Urothelium cell line (cell line): ENCODE results near the gene NAV2.

ENCODE experiments used
- DNase-seq: peaks from one replicate; pipeline ENCODE4 v3.0.0; 2011; ENCODE audit warnings: low spot score, mixed read lengths
- FAIRE-seq: peaks from 2 replicates; lab custom pipeline; 2011; peaks lifted over from hg19 to GRCh38; lab: Jason Lieb, UNC

The NAV2 gene

GRCh38 chr11:19714387-19715363 lies 2.0 kb downstream of the NAV2 start:
- DNase-seq (peak; percentile 35), FAIRE-seq (no peak)

GRCh38 chr11:19715373-19715772 lies 2.7 kb downstream of the NAV2 start:
- peak; percentile 36 for DNase-seq
- FAIRE-seq, result no peak

DNA sequence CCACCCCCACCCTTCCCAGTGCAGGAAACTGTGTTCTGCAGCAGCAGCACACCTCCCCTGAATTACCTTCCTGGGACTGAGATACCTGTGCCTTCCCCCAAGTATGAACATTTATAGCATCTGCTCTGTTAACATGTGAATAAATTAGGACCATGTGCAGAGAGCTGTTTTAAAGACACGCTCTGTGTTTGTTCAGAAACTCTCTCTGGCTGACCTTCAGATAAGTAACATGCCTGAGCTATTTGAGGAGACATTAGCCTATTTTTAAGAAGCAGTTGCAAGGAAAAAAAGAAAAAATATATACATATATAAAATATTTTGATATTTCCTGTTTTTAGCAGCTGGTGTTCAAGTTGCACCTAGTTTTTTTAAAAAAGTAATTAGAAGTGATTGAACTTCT lies 5.4 kb downstream of the NAV2 start:
- DNase-seq, result no peak
- no peak for FAIRE-seq

GRCh38 chr11:19718951-19719350 lies 6.3 kb downstream of the NAV2 start:
- DNase-seq (no peak), FAIRE-seq (no peak)

DNA sequence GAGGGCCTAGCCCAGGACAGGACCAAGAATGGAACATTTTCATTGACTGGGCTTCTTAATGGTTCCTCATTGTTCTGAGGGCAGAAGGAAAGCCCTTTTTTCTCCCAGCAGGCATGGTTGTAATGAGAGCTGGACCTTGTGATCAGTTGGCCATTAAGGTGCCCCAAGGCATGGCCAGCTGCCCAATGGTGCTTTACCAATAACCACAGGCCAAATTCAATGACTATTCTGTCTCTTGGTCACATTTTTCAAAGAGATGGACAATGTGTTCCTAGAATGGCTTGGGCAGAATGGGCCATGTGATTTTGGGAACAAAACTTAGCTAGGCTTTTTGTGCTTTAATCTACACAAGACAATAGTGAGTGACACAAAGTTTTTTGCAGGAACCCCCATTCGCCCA lies 7.3 kb downstream of the NAV2 start:
- no peak for DNase-seq

GRCh38 chr11:19721176-19721575 lies 8.5 kb downstream of the NAV2 start:
- no peak for FAIRE-seq
- DNase-seq, result no peak

More for the DNA sequence above, 7.3 kb downstream of the NAV2 start:
- no peak for FAIRE-seq

DNA sequence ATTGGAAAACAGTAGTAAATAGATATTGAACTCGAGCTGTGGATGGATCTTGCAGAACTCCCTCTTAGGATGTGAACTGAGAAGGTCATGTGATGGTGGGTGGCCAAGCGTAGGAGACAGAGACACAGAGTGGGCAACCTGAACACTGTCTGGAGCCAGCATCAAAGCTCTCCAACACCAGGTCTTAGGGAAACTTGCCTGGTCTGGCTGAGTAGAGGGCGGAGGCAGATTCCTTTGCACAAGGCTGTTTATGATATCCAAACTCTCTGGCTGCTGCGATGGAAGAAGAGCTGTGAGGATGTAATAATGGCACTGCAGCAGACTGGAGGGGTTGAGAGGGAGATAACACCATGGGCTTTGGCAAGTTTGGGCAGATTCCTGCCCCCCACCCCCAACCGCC lies 10.1 kb downstream of the NAV2 start:
- FAIRE-seq (no peak), DNase-seq (no peak)

DNA sequence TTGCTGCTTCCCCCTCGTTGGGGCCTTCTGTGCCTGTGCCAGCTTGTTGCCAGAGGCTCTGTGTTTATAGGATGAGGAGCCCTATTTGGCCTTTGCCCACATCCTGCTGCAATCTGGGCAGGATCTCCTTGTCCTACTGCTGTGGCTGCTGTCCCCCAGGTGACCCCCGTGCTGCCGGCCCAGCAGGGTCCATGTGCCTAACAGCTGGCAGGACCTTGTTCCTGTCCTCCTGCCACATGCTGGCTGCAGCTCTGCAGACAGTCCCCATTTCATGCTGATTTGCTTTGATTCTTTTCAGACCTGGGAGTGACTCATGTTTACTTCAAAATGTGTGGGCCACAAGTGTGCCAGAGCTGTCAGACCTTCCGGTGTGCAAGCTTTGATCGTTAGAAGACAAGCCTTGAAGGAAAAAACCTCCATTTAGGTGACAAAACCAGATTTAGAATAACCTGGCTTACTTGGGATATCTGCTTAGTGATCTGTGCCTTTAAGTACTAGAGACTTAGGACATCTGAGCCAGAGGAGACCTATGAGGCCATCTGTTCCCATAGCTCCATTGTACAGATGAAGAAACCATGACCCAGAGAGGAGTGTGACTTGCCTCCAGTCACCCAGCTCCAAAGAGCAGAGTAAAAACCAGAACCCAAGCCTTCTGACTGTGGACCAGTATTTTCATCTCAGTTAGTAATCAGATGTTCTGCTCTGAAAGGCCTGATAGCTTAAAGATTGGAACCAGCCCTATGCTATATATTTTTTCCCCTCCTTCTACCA lies 11.1 kb downstream of the NAV2 start:
- no peak for FAIRE-seq
- peak; percentile 42 for DNase-seq

GRCh38 chr11:19724765-19725164 lies 12.1 kb downstream of the NAV2 start:
- FAIRE-seq (peak; percentile 23), DNase-seq (no peak)

DNA sequence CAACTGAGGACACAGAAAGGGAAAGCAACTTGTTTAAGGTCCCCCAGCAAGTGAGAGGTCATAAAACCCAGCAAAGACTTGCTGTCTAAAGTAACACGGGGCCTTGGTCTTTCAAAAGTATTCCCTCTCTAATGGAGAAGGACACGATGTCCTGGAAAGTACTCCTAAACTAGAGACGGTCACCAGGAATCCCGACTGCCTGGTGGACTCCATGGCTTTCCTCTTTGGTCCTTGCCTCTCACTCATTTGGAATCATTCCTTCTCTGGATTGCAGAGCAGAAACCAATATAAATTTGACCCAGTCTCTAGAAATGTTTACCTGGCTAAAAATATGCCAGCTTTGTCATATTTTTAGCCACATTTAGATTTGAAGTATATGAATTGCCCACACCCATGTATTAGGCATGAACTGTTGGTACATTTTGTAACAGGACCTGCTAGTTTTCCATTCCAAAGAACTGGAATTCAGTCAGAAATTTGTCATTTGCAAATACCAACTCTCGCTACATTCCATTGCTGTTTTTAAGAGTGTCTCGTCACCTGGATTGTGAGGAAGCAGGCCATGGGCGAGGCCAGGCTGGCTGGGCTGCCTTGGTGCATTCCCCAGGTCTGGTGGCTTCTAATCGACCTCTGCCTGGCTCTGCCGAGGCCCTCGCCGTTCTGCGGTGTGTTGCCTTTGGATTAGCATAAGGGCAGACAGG lies 12.9 kb downstream of the NAV2 start:
- peak; percentile 23 for DNase-seq
- FAIRE-seq, result no peak

- DNase-seq, result peak; percentile 14
- FAIRE-seq, result no peak
Observed at GRCh38 chr11:19727246-19727645, 14.6 kb downstream of the NAV2 start.

- FAIRE-seq (no peak), DNase-seq (no peak)
Observed at GRCh38 chr11:19728436-19728835, 15.8 kb downstream of the NAV2 start.

GRCh38 chr11:19729141-19729540 lies 16.5 kb downstream of the NAV2 start:
- FAIRE-seq, result no peak

GRCh38 chr11:19730373-19730772 lies 17.7 kb downstream of the NAV2 start:
- DNase-seq (no peak), FAIRE-seq (no peak)

More at GRCh38 chr11:19729141-19729540, 16.5 kb downstream of the NAV2 start:
- DNase-seq, result no peak

- FAIRE-seq (no peak), DNase-seq (no peak)
Observed at GRCh38 chr11:19734171-19734570, 21.5 kb downstream of the NAV2 start.

- no peak for DNase-seq
- no peak for FAIRE-seq
Observed at GRCh38 chr11:19735157-19735908, 22.7 kb downstream of the NAV2 start.

GRCh38 chr11:19735909-19736498 lies 23.4 kb downstream of the NAV2 start:
- DNase-seq (no peak), FAIRE-seq (no peak)

DNA sequence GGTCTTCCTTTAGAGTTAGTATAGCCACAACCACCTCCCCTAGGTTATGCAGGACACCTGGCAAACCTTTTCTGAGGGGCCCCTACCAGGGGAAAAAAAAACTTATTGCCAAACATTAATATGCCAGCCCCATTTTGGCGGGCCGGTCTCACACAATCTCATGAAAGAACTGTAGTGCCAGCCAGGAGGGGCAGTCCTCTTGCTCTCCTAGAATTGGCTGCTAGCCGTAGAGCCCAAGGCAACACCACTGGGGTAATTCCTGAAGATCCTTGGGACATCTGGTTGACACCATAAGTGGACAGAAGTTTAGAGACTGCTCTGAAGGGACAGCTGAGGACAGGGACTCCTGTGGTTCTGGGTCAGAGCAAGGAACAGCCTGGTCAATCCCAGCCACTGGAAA lies 24.2 kb downstream of the NAV2 start:
- FAIRE-seq (no peak), DNase-seq (no peak)

GRCh38 chr11:19737575-19737974 lies 24.9 kb downstream of the NAV2 start:
- FAIRE-seq, result no peak
- no peak for DNase-seq

DNA sequence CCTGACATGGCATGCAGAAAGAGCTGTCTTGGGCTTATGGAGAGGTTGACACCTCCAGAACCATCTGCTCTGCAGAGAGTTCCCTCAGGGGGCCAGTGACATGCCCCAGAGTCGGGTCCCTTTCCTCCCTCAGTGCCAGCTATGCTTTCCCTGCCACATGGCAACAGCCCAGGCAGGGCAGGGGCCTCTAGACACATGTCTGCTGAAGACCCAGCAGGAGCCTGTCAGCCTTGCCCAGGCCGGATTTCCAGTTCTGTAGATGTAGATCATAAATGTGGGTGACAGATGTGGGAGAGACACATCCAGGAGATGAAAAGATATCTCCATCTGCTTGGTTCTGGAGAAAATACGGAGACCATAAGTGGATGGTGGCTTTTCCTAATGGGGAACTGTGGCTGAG lies 25.5 kb downstream of the NAV2 start:
- DNase-seq, result no peak
- no peak for FAIRE-seq
